Vagina (tissue), 2 donors: ENCODE data around the gene SAT1. TPM values are rescaled to one million over a fixed set of nuclear protein-coding genes. Genes with fewer than 3 reads are reported as not detected.

Source experiments
- DNase-seq, 2 donors: peaks; one replicate each; pipeline ENCODE4 v3.0.0-alpha.2; 2017; ENCODE audit errors: extremely low spot score in 2 of 2
- H3K27ac ChIP-seq: fragments of 200-600 bp; sonication (generic); one replicate; pipeline ENCODE4 v1.5.1; 2019
- H3K27me3 ChIP-seq: fragments of 200-600 bp; sonication (generic); one replicate; pipeline ENCODE4 v1.5.1; 2019
- H3K36me3 ChIP-seq, 2 donors: fragments of 200-600 bp; sonication (generic); one replicate each; pipeline ENCODE4 v1.5.1; 2017 to 2019
- H3K4me1 ChIP-seq: fragments of 200-600 bp; sonication (generic); one replicate; pipeline ENCODE4 v1.5.1; 2019
- H3K4me3 ChIP-seq, 2 donors: fragments of 200-600 bp; sonication (generic); 1 replicate in 1 of 2; 2 replicates in 1 of 2; pipeline ENCODE4 v1.5.1; 2016 to 2019
- H3K9me3 ChIP-seq: fragments of 200-600 bp; sonication (generic); one replicate; pipeline ENCODE4 v1.5.1; 2019
- CTCF ChIP-seq, 3 experiments: fragments of 450-650 bp in 2 of 3; fragments of 200-600 bp in 1 of 3; sonication (generic) in 1 of 3; IDR thresholded peaks; one replicate each; pipeline ENCODE4 v1.5.1; 2017 to 2019; ENCODE audit warnings: antibody characterized with exemption in 3 of 3, mild to moderate bottlenecking in 2 of 3, moderate library complexity in 2 of 3
- POLR2A ChIP-seq, 2 donors: fragments of 450-650 bp; IDR thresholded peaks; one replicate each; pipeline ENCODE4 v1.6.1; 2017; ENCODE audit warnings: antibody characterized with exemption in 2 of 2, mild to moderate bottlenecking in 2 of 2, moderate library complexity in 2 of 2
- POLR2AphosphoS5 ChIP-seq, 2 donors: sonication (generic); formaldehyde crosslinking; IDR thresholded peaks; one replicate each; pipeline ENCODE4 v1.9.0; 2017; ENCODE audit warnings: antibody characterized with exemption in 2 of 2, mild to moderate bottlenecking in 2 of 2, low read depth in 1 of 2; ENCODE audit not compliant: insufficient read depth in 1 of 2
- intact Hi-C: fragments of 100-400 bp; cut with DNase I; formaldehyde crosslinking; loops from one replicate; pipeline ENCODE4 v1.15.1; 2023
- total RNA-seq: library from RNA; depleted of rRNA; stranded (reverse); fragments of >200 nt; gene quantifications from one replicate; pipeline ENCODE4 v1.2.3, GENCODE V29; 2016

Gene SAT1
- total RNA-seq, 1 donor from 2014 or later, result 389 TPM

- Histone ChIP-seq H3K9me3 (no peaks in the 10 kb centered on the region), H3K4me1 (no peaks in the 10 kb centered on the region), H3K27me3 (no peaks in the 10 kb centered on the region), H3K27ac (peak overlapping the region; percentile 94), H3K36me3 (no peaks in the 10 kb centered on the region), H3K4me3 (peak overlapping the region; percentile 51 to 64)
- intact Hi-C loops, result loop anchor here (5.0 kb wide), 1 partner anchor 118 kb away; no protein-coding TSS in a partner anchor
- no peak for DNase-seq
- TF ChIP-seq POLR2A (IDR thresholded peaks at IDR 0.05), result no peak
- TF ChIP-seq CTCF (IDR thresholded peaks at IDR 0.05), result no peak
- no peak for TF ChIP-seq POLR2AphosphoS5 (IDR thresholded peaks at IDR 0.05; ENCODE audit: insufficient read depth in 1 of 2, low read depth in 1 of 2)
These were observed 856 bp downstream of the SAT1 start for GRCh38 chrX:23783589-23784469.

- H3K4me3 ChIP-seq, result peak overlapping the region; percentile 51 to 64
- H3K27ac ChIP-seq, result peak overlapping the region; percentile 94
- TF ChIP-seq CTCF (IDR thresholded peaks at IDR 0.05) (no peak), POLR2A (IDR thresholded peaks at IDR 0.05) (no peak), POLR2AphosphoS5 (IDR thresholded peaks at IDR 0.05; ENCODE audit: insufficient read depth in 1 of 2, low read depth in 1 of 2) (no peak)
- H3K36me3 ChIP-seq, result no peaks in the 10 kb centered on the region
- H3K9me3 ChIP-seq, result no peaks in the 10 kb centered on the region
- DNase-seq, result no peak
- H3K4me1 ChIP-seq, result no peaks in the 10 kb centered on the region
- no peaks in the 10 kb centered on the region for H3K27me3 ChIP-seq
- intact Hi-C loops, result loop anchor here (5.0 kb wide), 1 partner anchor 118 kb away; no protein-coding TSS in a partner anchor
These were observed 1.7 kb downstream of the SAT1 start for GRCh38 chrX:23784470-23785331.

GRCh38 chrX:23785580-23785979 is 2.6 kb downstream of the SAT1 start:
- Histone ChIP-seq H3K36me3 (no peaks in the 10 kb centered on the region), H3K27ac (peak overlapping the region; percentile 94), H3K4me1 (no peaks in the 10 kb centered on the region), H3K4me3 (peak overlapping the region; percentile 51 to 64), H3K9me3 (no peaks in the 10 kb centered on the region), H3K27me3 (no peaks in the 10 kb centered on the region)
- no peak for DNase-seq
- intact Hi-C loops, result no loop called here
- TF ChIP-seq POLR2AphosphoS5 (IDR thresholded peaks at IDR 0.05; ENCODE audit: insufficient read depth in 1 of 2, low read depth in 1 of 2) (no peak), POLR2A (IDR thresholded peaks at IDR 0.05) (no peak), CTCF (IDR thresholded peaks at IDR 0.05) (no peak)

GRCh38 chrX:23786268-23786815 is 3.4 kb downstream of the SAT1 start:
- no peaks in the 10 kb centered on the region for H3K9me3 ChIP-seq
- H3K27me3 ChIP-seq, result no peaks in the 10 kb centered on the region
- intact Hi-C loops, result no loop called here
- peak overlapping the region; percentile 94 for H3K27ac ChIP-seq
- no peak for TF ChIP-seq CTCF (IDR thresholded peaks at IDR 0.05)
- TF ChIP-seq POLR2AphosphoS5 (IDR thresholded peaks at IDR 0.05; ENCODE audit: insufficient read depth in 1 of 2, low read depth in 1 of 2), result peak in 1 of 2 donors; percentile 13
- no peak overlapping the region for H3K4me3 ChIP-seq
- no peaks in the 10 kb centered on the region for H3K4me1 ChIP-seq
- no peaks in the 10 kb centered on the region for H3K36me3 ChIP-seq
- DNase-seq, result no peak
